Smooth muscle cell of the brain vasculature (primary cell): ENCODE data around the gene TRIP10.
"Not testable (repeated sequence)": the region's sequence is repeated elsewhere in the genome, so short reads cannot be mapped to it uniquely, and the experiment has no call there.

ENCODE experiments used
- DNase-seq: peaks from one replicate; pipeline ENCODE4 v3.0.0-alpha.2; 2012; ENCODE audit warnings: low read depth, low spot score

TRIP10 gene

GRCh38 chr19:6743714-6744380 lies 4.4 kb downstream of the TRIP10 start:
- no peak for DNase-seq

GRCh38 chr19:6744381-6745301 lies 5.2 kb downstream of the TRIP10 start:
- DNase-seq, result no peak

GRCh38 chr19:6745965-6746364 lies 6.5 kb downstream of the TRIP10 start:
- DNase-seq, result no peak

GRCh38 chr19:6748543-6748942 lies 9.1 kb downstream of the TRIP10 start:
- DNase-seq, result not testable (repeated sequence)

GRCh38 chr19:6750062-6750461 lies 10.6 kb downstream of the TRIP10 start:
- no peak for DNase-seq

- no peak for DNase-seq
Observed at GRCh38 chr19:6751189-6751588, 11.7 kb downstream of the TRIP10 start.

- DNase-seq, result no peak
Observed at GRCh38 chr19:6752256-6753177, 13.0 kb downstream of the TRIP10 start.

- DNase-seq, result no peak
Observed at GRCh38 chr19:6753178-6754031, 13.9 kb downstream of the TRIP10 start.

GRCh38 chr19:6754136-6754535 lies 14.7 kb downstream of the TRIP10 start:
- no peak for DNase-seq

- no peak for DNase-seq
Observed at GRCh38 chr19:6754653-6755463, 15.4 kb downstream of the TRIP10 start.

- no peak for DNase-seq
Observed at GRCh38 chr19:6760606-6761005, 21.1 kb downstream of the TRIP10 start.

GRCh38 chr19:6761053-6761676 lies 21.7 kb downstream of the TRIP10 start:
- no peak for DNase-seq

GRCh38 chr19:6762253-6762797 lies 22.8 kb downstream of the TRIP10 start:
- not testable (repeated sequence) for DNase-seq

GRCh38 chr19:6765738-6766356 lies 26.4 kb downstream of the TRIP10 start:
- DNase-seq, result no peak

GRCh38 chr19:6766357-6767080 lies 27.0 kb downstream of the TRIP10 start:
- DNase-seq, result no peak

- no peak for DNase-seq
Observed at GRCh38 chr19:6767081-6767356, 27.5 kb downstream of the TRIP10 start.

GRCh38 chr19:6767357-6768235 lies 28.1 kb downstream of the TRIP10 start, which contains the start of gene SH2D3A:
Gene SH2D3A, minus strand, starts transcription at chr19:6767435. Its CDS starts 3,687 bp downstream, at chr19:6763748.
- DNase-seq, result no peak
